NCI-H2107 (cell line): ENCODE measurements around the gene EXOC4.

Source experiments
- DNase-seq: peaks from one replicate; lab custom pipeline; 2025; lab: John Stamatoyannopoulos, UW

EXOC4 gene

GRCh38 chr7:133937786-133938185 lies 684.9 kb downstream of the EXOC4 start:
- DNase-seq: no peak

GRCh38 chr7:133940368-133940767 lies 687.5 kb downstream of the EXOC4 start:
- DNase-seq: no peak

- DNase-seq: no peak
Observed at GRCh38 chr7:133941496-133941895, 688.6 kb downstream of the EXOC4 start.

GRCh38 chr7:133945497-133945896 lies 692.6 kb downstream of the EXOC4 start:
- no peak for DNase-seq

GRCh38 chr7:133947458-133948254 lies 694.8 kb downstream of the EXOC4 start:
- no peak for DNase-seq

- no peak for DNase-seq
Observed at GRCh38 chr7:133948588-133948987, 695.7 kb downstream of the EXOC4 start.

- DNase-seq: no peak
Observed at GRCh38 chr7:133950855-133951254, 698.0 kb downstream of the EXOC4 start.

- no peak for DNase-seq
Observed at GRCh38 chr7:133955208-133955607, 702.3 kb downstream of the EXOC4 start.

- DNase-seq: no peak
Observed at GRCh38 chr7:133957845-133958244, 705.0 kb downstream of the EXOC4 start.

- DNase-seq: no peak
Observed at GRCh38 chr7:133958822-133959221, 705.9 kb downstream of the EXOC4 start.

GRCh38 chr7:133959505-133959904 lies 706.6 kb downstream of the EXOC4 start:
- DNase-seq: no peak

- no peak for DNase-seq
Observed at GRCh38 chr7:133961724-133962123, 708.8 kb downstream of the EXOC4 start.

- no peak for DNase-seq
Observed at GRCh38 chr7:133962646-133963045, 709.8 kb downstream of the EXOC4 start.

- no peak for DNase-seq
Observed at GRCh38 chr7:133963629-133964028, 710.8 kb downstream of the EXOC4 start.

- DNase-seq: no peak
Observed at GRCh38 chr7:133971625-133972024, 718.7 kb downstream of the EXOC4 start.

- no peak for DNase-seq
Observed at GRCh38 chr7:133973710-133974109, 720.8 kb downstream of the EXOC4 start.

GRCh38 chr7:133975130-133975529 lies 722.3 kb downstream of the EXOC4 start:
- no peak for DNase-seq

- no peak for DNase-seq
Observed at GRCh38 chr7:133976140-133976539, 723.3 kb downstream of the EXOC4 start.

- DNase-seq: no peak
Observed at GRCh38 chr7:133977409-133978274, 724.8 kb downstream of the EXOC4 start.

GRCh38 chr7:133978502-133979295 lies 725.8 kb downstream of the EXOC4 start:
- DNase-seq: no peak

- no peak for DNase-seq
Observed at GRCh38 chr7:133980804-133981203, 727.9 kb downstream of the EXOC4 start.

GRCh38 chr7:133983685-133984419 lies 731.0 kb downstream of the EXOC4 start:
- DNase-seq: no peak
